ENCODE measurements around the gene MED1.
"Not testable (repeated sequence)": the region's sequence is repeated elsewhere in the genome, so short reads cannot be mapped to it uniquely, and the experiment has no call there.

Gene MED1, protein sequence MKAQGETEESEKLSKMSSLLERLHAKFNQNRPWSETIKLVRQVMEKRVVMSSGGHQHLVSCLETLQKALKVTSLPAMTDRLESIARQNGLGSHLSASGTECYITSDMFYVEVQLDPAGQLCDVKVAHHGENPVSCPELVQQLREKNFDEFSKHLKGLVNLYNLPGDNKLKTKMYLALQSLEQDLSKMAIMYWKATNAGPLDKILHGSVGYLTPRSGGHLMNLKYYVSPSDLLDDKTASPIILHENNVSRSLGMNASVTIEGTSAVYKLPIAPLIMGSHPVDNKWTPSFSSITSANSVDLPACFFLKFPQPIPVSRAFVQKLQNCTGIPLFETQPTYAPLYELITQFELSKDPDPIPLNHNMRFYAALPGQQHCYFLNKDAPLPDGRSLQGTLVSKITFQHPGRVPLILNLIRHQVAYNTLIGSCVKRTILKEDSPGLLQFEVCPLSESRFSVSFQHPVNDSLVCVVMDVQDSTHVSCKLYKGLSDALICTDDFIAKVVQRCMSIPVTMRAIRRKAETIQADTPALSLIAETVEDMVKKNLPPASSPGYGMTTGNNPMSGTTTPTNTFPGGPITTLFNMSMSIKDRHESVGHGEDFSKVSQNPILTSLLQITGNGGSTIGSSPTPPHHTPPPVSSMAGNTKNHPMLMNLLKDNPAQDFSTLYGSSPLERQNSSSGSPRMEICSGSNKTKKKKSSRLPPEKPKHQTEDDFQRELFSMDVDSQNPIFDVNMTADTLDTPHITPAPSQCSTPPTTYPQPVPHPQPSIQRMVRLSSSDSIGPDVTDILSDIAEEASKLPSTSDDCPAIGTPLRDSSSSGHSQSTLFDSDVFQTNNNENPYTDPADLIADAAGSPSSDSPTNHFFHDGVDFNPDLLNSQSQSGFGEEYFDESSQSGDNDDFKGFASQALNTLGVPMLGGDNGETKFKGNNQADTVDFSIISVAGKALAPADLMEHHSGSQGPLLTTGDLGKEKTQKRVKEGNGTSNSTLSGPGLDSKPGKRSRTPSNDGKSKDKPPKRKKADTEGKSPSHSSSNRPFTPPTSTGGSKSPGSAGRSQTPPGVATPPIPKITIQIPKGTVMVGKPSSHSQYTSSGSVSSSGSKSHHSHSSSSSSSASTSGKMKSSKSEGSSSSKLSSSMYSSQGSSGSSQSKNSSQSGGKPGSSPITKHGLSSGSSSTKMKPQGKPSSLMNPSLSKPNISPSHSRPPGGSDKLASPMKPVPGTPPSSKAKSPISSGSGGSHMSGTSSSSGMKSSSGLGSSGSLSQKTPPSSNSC (N-terminal part only)

DNA sequence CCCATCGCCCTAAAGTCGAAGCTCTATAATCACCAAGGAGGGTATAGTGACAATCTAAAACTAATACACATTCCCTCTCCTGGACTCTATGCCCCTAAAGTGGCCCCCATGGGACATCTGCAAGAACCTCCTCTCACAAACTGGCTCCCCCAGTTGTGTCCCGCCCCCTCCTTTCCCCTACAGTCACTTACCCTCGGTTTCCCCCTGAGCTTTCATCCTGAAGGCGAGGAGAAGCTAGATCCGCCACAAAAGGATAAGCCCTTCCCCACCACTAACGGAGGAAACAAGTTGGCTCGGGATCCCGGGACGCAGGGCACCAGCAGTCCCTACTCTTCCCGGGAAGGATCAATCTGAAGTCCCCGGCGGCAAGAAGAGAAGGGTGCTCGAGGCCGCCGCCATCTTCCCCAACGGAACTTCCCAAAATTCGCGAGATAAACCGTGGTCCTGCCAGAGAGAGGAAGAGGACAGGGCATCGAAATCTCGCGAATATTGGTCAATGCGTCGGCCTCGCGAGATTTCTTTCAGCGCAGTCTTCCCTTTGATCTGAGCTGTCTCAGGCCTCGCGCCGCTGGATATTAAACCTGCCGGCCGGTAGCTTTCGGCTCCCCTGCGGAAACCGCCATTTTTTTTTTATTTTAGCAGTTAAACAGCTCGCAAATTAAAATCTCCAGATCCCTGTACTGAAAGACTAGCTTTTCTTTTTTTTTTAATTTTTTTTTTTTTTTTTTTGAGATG, at the start of gene MED1:
TSS of gene MED1 (minus strand) at position 417 of the 735 bp plus-strand sequence. CDS start at position 216, 201 bp downstream.
- Mint-ChIP-seq H3K36me3 (ENCODE audit: low read depth) (peaks cover 21% of the 10 kb centered on the region), H3K9me3 (no peaks in the 10 kb centered on the region), H3K27ac (peak within 1 kb of the TSS; percentile 96), H3K4me1 (ENCODE audit: low read depth) (peaks cover 15% of the 10 kb centered on the region), H3K27me3 (ENCODE audit: low read depth) (no peaks in the 10 kb centered on the region), H3K4me3 (peak within 1 kb of the TSS; percentile 97)
- DNase-seq (ENCODE audit: low spot score), result peak; percentile 93

DNA sequence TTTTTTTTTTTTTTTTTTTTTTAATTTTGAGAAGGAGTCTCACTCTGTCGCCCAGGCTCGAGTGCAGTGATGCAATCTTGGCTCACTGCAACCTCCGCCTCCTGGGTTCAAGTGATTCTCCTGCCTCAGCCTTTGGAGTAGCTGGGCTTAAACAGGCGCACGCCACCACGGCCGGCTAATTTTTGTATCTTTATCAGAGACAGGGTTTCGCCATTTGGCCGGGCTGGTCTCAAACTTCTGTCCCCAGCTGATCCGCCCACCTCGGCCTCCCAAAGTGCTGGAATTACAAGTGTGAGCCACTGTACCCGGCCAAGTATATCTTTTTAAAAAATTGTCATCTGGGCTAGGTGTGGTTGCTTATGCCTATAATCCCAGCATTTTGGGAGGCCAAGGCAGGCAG, 45.9 kb upstream of the MED1 start:
- not testable (repeated sequence) for H3K4me3 Mint-ChIP-seq; H3K9me3 Mint-ChIP-seq; DNase-seq (ENCODE audit: low spot score); H3K27me3 Mint-ChIP-seq (ENCODE audit: low read depth); H3K27ac Mint-ChIP-seq; H3K4me1 Mint-ChIP-seq (ENCODE audit: low read depth)
- peaks cover 36% of the 10 kb centered on the region for H3K36me3 Mint-ChIP-seq (ENCODE audit: low read depth)

DNA sequence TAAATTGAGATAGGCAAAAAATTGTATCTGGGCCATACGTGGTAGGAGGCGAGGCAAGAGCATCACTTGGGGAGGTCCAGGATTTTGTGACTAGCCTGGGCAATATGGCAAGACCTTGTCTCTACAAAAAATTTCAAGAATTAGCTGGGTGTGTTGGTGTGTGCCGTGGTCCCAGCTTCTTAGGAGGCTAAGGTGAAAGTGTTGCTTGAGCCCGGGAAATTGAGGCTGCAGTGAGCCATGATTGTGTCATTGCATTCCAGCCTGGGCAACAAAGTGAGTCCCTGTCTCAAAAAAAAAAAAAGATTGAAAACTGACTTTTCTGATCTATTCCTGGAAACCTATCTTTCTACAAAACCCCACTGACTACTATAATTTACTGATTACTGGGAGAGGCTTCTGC, 36.9 kb upstream of the MED1 start:
- H3K9me3 Mint-ChIP-seq, result no peaks in the 10 kb centered on the region
- no peak overlapping the region for H3K4me3 Mint-ChIP-seq
- no peak for DNase-seq (ENCODE audit: low spot score)
- H3K36me3 Mint-ChIP-seq (ENCODE audit: low read depth), result peaks cover 17% of the 10 kb centered on the region
- no peaks in the 10 kb centered on the region for H3K27me3 Mint-ChIP-seq (ENCODE audit: low read depth)
- peaks cover 5% of the 10 kb centered on the region for H3K4me1 Mint-ChIP-seq (ENCODE audit: low read depth)
- H3K27ac Mint-ChIP-seq, result no peak overlapping the region

DNA sequence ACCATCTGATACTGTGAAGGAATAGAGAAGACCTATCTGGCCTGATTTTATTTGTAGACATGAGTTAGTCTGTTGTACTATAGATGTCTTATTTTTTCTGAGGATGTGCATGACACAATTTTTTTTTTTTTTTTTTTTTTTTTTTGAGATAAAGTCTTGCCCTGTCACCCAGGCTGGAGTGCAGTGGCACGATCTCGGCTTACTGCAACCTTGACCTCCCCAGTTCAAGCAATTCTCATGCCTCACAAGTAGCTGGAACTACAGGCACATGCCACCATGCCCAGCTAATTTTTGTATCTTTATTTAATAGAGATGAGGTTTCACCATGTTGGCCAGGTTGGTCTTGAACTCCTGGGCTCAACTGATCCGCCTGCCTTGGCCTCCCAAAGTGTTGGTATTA, 36.4 kb upstream of the MED1 start:
- H3K27me3 Mint-ChIP-seq (ENCODE audit: low read depth); H3K27ac Mint-ChIP-seq; DNase-seq (ENCODE audit: low spot score); H3K4me3 Mint-ChIP-seq; H3K9me3 Mint-ChIP-seq; H3K4me1 Mint-ChIP-seq (ENCODE audit: low read depth): not testable (repeated sequence)
- peaks cover 15% of the 10 kb centered on the region for H3K36me3 Mint-ChIP-seq (ENCODE audit: low read depth)

DNA sequence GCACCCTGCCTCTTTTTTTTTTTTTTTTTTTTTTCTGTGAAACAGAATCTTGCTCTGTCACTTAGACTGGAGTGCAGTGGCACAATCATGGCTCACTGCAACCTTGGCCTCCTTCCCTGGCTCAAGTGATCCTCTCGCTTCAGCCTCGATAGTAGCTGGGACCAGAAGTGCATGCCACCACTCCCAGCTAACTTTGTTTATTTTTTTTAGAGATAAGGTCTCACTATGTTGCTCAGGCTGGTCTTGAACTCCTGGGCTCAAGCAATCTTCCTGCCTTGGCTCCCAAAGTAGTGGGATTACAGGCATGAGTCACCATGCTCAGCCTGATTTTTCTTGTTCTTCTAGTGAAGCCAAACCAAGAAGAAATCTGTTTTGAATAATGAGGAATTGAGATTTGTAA, 35.2 kb upstream of the MED1 start:
- DNase-seq (ENCODE audit: low spot score), result no peak
- H3K4me1 Mint-ChIP-seq (ENCODE audit: low read depth), result peaks cover 5% of the 10 kb centered on the region
- no peak overlapping the region for H3K27ac Mint-ChIP-seq
- H3K9me3 Mint-ChIP-seq, result no peaks in the 10 kb centered on the region
- no peak overlapping the region for H3K4me3 Mint-ChIP-seq
- peaks cover 17% of the 10 kb centered on the region for H3K36me3 Mint-ChIP-seq (ENCODE audit: low read depth)
- no peaks in the 10 kb centered on the region for H3K27me3 Mint-ChIP-seq (ENCODE audit: low read depth)

DNA sequence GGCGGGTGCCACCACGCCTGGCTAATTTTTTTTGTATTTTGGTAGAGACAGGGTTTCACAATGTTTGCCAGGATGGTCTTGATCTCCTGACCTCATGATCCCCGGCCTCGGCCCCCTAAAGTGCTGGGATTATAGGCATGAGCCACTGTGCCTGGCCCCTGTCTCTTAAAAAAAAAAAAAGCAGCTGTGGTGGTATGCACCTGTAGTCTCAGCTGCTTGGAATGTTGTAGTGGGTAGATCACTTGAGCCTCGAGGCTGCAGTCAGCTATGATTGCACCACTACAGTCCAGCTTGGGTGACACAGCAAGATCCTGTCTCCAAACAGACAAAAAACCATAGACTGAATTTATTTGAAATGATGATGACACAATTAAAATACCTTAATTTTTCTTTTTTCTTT, 34.5 kb upstream of the MED1 start:
- no peak for DNase-seq (ENCODE audit: low spot score)
- no peak overlapping the region for H3K27ac Mint-ChIP-seq
- no peaks in the 10 kb centered on the region for H3K9me3 Mint-ChIP-seq
- H3K27me3 Mint-ChIP-seq (ENCODE audit: low read depth), result no peaks in the 10 kb centered on the region
- H3K36me3 Mint-ChIP-seq (ENCODE audit: low read depth), result peaks cover 17% of the 10 kb centered on the region
- no peak overlapping the region for H3K4me3 Mint-ChIP-seq
- peaks cover 5% of the 10 kb centered on the region for H3K4me1 Mint-ChIP-seq (ENCODE audit: low read depth)

DNA sequence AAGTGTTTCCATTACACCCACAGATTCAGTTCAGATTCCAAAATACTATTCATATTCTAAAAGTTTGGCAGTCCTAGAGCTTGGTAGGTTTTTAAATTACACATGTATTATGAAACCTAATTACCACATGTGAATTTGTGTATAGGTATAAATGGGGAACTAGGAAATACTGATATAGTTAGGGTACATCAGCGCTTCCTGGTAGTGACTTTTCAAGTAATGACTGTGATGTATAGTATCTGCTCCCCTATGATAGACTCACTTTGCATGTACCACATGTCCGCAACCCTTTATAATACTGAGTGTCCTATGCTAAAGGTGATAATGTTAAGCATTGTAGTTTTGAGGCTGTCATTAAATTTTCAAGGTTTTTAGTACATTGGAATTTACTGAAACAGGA, 33.1 kb upstream of the MED1 start:
- Mint-ChIP-seq H3K27ac (no peak overlapping the region), H3K4me1 (ENCODE audit: low read depth) (peaks cover 5% of the 10 kb centered on the region), H3K36me3 (ENCODE audit: low read depth) (peaks cover 22% of the 10 kb centered on the region), H3K4me3 (no peak overlapping the region), H3K9me3 (no peaks in the 10 kb centered on the region), H3K27me3 (ENCODE audit: low read depth) (no peaks in the 10 kb centered on the region)
- no peak for DNase-seq (ENCODE audit: low spot score)

DNA sequence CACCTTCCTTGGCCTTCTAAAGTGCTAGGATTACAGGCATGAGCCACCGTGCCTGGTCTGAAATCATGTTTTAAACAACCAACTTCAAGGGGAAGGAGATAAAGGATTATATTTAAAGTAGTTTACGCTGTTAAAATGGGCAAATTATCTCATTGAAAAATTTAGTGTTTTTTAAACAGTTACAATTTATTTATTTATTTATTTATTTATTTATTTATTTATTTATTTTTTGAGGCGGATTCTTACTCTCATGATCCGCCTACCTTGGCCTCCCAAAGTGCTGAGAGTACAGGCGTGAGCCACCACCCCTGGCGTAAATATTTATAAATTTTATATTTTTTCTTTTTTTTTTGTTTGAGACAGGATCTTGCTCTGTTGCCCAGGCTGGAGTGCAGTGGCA, 32.4 kb upstream of the MED1 start:
- no peaks in the 10 kb centered on the region for H3K9me3 Mint-ChIP-seq
- no peaks in the 10 kb centered on the region for H3K27me3 Mint-ChIP-seq (ENCODE audit: low read depth)
- DNase-seq (ENCODE audit: low spot score), result no peak
- H3K36me3 Mint-ChIP-seq (ENCODE audit: low read depth), result peaks cover 22% of the 10 kb centered on the region
- no peak overlapping the region for H3K27ac Mint-ChIP-seq
- peaks cover 5% of the 10 kb centered on the region for H3K4me1 Mint-ChIP-seq (ENCODE audit: low read depth)
- no peak overlapping the region for H3K4me3 Mint-ChIP-seq

DNA sequence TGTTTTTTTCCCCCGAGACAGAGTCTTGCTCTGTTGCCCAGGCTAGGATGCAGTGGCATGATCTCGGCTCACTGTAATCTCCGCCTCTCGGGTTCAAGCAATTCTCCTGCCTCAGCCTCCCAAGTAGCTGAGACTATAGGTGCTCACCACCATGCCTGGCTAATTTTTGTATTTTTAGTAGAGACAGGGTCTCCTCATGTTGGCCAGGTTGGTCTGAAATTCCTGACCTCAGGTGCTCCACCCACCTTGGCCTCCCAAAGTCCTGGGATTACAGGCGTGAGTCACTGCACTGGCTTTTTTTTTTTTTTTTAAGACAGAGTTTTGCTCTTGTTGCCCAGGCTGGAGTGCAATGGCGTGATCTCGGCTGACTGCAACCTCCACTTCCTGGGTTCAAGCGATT, 28.6 kb upstream of the MED1 start:
- not testable (repeated sequence) for H3K27me3 Mint-ChIP-seq (ENCODE audit: low read depth)

DNA sequence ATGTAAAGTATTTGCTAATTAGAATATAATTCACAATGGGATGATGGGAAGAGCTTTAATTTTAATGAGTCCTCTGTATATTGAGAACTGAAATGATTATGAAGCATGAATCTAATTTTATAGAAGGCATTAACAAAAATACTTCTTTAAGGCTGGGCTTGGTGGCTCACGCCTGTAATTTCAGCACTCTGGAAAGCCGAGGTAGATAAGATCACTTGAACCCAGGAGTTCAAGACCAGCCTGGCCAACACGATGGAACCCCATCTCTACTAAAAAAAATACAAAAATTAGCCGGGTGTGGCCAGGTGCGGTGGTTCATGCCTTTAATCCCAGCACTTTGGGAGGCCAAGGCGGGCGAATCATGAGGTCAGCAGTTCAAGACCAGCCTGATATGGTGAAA, 22.2 kb upstream of the MED1 start:
- no peak overlapping the region for H3K4me3 Mint-ChIP-seq
- no peaks in the 10 kb centered on the region for H3K27me3 Mint-ChIP-seq (ENCODE audit: low read depth)
- H3K9me3 Mint-ChIP-seq, result no peaks in the 10 kb centered on the region
- H3K36me3 Mint-ChIP-seq (ENCODE audit: low read depth), result peaks cover 32% of the 10 kb centered on the region
- no peak for DNase-seq (ENCODE audit: low spot score)
- no peaks in the 10 kb centered on the region for H3K4me1 Mint-ChIP-seq (ENCODE audit: low read depth)
- no peak overlapping the region for H3K27ac Mint-ChIP-seq

More for the DNA sequence above, 28.6 kb upstream of the MED1 start:
- not testable (repeated sequence) for H3K9me3 Mint-ChIP-seq; H3K4me1 Mint-ChIP-seq (ENCODE audit: low read depth); H3K4me3 Mint-ChIP-seq; DNase-seq (ENCODE audit: low spot score); H3K27ac Mint-ChIP-seq
- peaks cover 26% of the 10 kb centered on the region for H3K36me3 Mint-ChIP-seq (ENCODE audit: low read depth)

DNA sequence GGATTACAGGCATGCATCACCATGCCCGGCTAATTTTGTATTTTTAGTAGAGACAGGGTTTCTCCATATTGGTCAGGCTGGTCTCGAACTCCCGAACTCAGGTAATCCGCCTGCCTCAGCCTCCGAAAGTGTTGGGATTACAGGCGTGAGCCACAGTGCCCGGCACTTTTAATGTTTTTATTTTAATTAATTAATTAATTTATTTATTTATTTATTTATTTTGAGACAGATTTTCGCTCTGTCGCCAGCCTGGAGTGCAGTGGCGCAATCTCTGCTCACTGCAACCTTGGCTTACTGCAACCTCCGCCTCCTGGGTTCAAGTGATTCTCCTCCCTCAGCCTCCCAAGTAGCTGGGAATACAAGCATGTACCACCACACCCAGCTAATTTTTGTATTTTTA, 17.5 kb upstream of the MED1 start:
- DNase-seq (ENCODE audit: low spot score); H3K4me3 Mint-ChIP-seq; H3K9me3 Mint-ChIP-seq; H3K27me3 Mint-ChIP-seq (ENCODE audit: low read depth); H3K27ac Mint-ChIP-seq: not testable (repeated sequence)
- Mint-ChIP-seq H3K36me3 (ENCODE audit: low read depth) (peaks cover 41% of the 10 kb centered on the region), H3K4me1 (ENCODE audit: low read depth) (peaks cover 28% of the 10 kb centered on the region)

DNA sequence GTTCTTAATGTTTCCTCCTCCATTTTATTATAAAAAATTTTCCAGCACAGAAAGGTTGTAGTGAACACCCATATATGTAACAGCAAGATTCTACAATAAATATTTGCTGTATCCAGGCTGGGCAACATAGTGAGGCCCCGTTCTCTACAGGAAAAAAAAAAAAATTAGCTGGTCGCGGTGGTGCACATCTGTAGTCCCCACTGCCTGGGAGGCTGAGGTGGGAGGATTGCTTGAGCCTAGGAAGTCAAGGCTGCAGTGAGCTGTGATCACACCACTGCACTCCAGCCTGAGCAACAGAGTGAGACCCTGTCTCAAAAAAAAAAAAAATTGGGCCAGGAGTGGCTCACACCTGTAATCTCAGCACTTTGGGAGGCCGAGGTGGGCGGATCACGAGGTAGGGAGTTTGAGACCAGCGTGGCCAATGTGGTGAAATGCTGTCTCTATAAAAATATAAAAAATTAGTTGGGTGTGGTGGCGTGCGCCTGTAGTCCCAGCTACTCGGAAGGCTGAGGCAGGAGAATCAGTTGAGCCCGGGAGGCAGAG, 13.6 kb upstream of the MED1 start:
- not testable (repeated sequence) for DNase-seq (ENCODE audit: low spot score); H3K9me3 Mint-ChIP-seq; H3K27ac Mint-ChIP-seq; H3K27me3 Mint-ChIP-seq (ENCODE audit: low read depth)
- Mint-ChIP-seq H3K4me1 (ENCODE audit: low read depth) (peaks cover 33% of the 10 kb centered on the region), H3K4me3 (peak overlapping the region; percentile 90), H3K36me3 (ENCODE audit: low read depth) (peaks cover 42% of the 10 kb centered on the region)

Measured in T-helper 2 cell treated with Interferon-gamma antibody and Interleukin-4, amounts not matched to agents 5 μg/mL and 100 μg/mL, for 36 hours (primary cell).